ENCODE results near the gene IRS1. TPM values are rescaled to one million over a fixed set of nuclear protein-coding genes. Genes with fewer than 3 reads are reported as not detected.

IRS1 gene
- total RNA-seq, 6 experiments from 2014 or later = 37.4 to 49.9 (median 44.4) TPM

DNA sequence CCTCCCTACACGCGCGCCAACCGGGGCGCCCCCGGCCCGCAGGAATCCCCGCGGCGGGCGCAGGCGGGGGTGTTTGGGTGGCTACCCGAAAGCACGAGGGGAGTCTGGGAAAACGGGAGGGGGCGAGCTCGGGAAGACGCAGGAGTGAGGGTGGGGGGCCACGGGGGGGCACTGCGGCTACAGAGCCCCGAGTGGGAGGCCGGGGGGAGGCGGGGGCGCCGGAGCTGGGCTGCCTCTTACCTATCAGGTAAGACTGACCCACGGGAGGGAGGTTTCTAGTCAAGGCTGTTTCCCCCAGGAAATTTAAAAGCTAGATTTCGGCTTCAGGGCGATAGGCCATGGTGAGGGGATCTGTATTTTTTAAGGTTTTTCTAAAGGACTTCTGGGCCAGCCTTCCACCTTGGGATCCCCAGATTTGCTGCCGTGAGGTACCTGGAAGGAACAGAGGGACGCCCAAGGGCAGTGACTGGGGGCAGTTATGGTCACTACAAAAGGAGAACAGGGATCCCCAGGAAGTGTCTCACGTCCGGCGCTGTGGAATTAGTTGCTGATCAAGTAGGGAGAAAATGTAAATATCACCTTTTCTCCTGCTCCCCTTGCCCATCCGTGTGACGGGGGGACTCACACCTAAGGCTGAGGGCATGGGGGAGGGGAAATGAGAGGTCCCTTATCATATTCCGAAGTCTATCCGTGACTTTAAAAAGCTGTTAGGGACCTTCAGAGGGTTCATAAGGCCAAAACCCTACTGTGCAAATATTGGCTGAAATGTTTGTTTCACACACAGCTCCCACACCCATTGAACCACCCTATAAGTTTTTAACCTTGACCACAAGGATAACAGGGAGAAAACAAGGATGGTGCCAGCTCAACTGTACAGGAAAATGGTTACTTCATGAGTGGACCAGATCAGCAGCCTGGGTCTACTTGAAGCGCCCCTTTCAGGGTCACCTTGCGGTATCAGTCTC lies 638 bp upstream of the IRS1 start:
- Mint-ChIP-seq H3K4me3 (peak overlapping the region; percentile 87), H3K27ac (peak overlapping the region; percentile 85), H3K4me1 (ENCODE audit: low read depth) (peaks cover 52% of the 10 kb centered on the region), H3K36me3 (ENCODE audit: low read depth) (peaks cover 29% of the 10 kb centered on the region), H3K9me3 (no peaks in the 10 kb centered on the region), H3K27me3 (ENCODE audit: insufficient read depth) (no peaks in the 10 kb centered on the region)
- DNase-seq = no peak
- TF ChIP-seq, protein P1, sequence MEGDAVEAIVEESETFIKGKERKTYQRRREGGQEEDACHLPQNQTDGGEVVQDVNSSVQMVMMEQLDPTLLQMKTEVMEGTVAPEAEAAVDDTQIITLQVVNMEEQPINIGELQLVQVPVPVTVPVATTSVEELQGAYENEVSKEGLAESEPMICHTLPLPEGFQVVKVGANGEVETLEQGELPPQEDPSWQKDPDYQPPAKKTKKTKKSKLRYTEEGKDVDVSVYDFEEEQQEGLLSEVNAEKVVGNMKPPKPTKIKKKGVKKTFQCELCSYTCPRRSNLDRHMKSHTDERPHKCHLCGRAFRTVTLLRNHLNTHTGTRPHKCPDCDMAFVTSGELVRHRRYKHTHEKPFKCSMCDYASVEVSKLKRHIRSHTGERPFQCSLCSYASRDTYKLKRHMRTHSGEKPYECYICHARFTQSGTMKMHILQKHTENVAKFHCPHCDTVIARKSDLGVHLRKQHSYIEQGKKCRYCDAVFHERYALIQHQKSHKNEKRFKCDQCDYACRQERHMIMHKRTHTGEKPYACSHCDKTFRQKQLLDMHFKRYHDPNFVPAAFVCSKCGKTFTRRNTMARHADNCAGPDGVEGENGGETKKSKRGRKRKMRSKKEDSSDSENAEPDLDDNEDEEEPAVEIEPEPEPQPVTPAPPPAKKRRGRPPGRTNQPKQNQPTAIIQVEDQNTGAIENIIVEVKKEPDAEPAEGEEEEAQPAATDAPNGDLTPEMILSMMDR (IDR thresholded peaks at IDR 0.05) = peak; percentile 63

DNA sequence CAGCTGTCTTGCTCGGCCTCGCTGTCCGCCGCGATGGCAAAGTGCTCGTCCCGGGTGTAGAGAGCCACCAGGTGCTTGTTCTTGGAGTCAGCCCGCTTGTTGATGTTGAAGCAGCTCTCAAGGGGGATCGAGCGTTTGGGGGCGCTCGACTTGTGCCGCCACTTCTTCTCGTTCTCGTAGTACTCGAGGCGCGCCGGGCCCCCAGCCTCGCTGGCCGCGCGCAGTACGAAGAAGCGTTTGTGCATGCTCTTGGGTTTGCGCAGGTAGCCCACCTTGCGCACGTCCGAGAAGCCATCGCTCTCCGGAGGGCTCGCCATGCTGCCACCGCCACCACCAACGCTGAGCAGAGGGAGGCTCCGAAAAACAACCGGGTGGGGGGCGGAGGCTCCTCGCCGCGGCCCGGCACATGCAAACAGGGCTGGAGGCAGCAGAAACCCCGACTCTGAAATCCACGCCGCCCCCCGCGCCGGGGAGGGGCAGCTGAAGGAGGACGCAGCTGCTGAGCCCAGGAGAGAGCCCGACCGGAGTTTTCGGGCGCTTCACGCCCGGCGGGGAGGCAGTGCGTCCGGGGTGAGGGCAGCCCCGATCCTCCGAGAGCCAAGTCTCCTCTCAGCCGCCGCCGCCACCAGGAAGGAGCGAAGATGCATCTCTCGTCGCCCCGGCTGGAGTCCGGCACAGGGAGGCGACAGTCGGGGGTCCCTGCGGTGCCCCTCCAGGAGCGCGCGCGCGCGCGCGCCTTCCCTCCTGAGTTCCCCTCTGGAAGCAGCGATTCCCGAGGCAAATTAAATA lies 1.0 kb downstream of the IRS1 start:
- peak; percentile 44 for DNase-seq
- Mint-ChIP-seq H3K9me3 (no peaks in the 10 kb centered on the region), H3K4me3 (peak overlapping the region; percentile 90), H3K27ac (peak overlapping the region; percentile 83), H3K36me3 (ENCODE audit: low read depth) (peaks cover 45% of the 10 kb centered on the region), H3K27me3 (ENCODE audit: insufficient read depth) (no peaks in the 10 kb centered on the region), H3K4me1 (ENCODE audit: low read depth) (peaks cover 57% of the 10 kb centered on the region)
- TF ChIP-seq, protein P1 (IDR thresholded peaks at IDR 0.05) = peak; percentile 58

DNA sequence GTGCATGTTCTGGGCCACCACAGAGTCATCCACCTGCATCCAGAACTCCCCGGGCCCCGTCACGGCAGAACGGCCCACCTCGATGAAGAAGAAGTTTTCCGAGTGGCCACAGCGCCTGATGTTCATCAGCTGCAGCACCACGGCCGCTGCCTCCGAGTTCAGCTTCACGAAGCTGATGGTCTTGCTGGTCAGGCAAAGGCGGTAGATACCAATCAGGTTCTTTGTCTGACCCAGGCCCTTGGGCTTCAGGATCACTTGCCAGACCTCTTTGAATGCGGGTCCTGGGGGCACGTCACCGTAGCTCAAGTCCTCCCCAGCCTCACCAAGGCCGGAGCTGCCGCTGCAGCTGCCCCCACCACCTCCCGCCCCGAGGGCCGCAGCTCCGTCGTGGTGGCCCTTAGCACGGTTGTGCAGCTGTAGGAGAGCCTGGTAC lies 1.6 kb downstream of the IRS1 start:
- peak overlapping the region; percentile 83 for H3K27ac Mint-ChIP-seq
- H3K9me3 Mint-ChIP-seq = no peaks in the 10 kb centered on the region
- TF ChIP-seq, protein P1 (IDR thresholded peaks at IDR 0.05) = no peak
- H3K4me1 Mint-ChIP-seq (ENCODE audit: low read depth) = peaks cover 56% of the 10 kb centered on the region
- H3K27me3 Mint-ChIP-seq (ENCODE audit: insufficient read depth) = no peaks in the 10 kb centered on the region
- H3K4me3 Mint-ChIP-seq = peak overlapping the region; percentile 90
- peaks cover 52% of the 10 kb centered on the region for H3K36me3 Mint-ChIP-seq (ENCODE audit: low read depth)
- DNase-seq = no peak

DNA sequence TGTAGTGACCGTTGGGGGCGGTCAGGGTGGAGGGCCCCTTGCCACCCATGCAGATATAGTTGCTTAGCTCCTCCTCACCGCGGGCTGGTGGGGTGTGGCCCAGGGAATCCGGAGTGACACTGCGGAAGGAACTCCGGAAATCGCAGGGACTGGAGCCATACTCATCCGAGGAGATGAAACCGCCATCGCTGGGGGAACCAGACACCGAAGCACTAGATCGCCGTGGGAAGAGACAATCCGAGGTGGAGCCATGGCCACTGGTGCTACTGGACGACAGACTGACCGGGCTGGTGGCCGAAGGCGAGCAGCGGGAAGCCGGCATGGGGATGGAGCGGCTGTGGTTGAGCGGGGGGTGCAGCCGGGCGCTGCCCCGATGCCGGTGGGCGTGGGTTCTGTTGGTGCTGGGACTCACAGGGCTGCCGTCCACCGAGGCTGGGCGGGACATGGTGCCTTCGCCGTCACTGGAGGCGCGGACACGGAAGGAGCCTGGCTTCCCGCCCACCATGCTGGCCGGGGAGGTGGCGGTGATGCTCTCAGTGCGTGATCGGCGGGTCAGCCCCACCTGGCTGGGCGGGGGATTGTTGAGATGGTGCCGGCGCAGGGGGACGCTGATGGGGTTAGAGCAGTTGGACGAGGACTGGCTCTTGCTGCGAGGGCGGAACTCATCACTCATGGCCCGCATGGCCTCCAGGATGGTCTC lies 2.2 kb downstream of the IRS1 start:
- DNase-seq = peak; percentile 57
- Mint-ChIP-seq H3K36me3 (ENCODE audit: low read depth) (peaks cover 57% of the 10 kb centered on the region), H3K27ac (peak overlapping the region; percentile 83), H3K4me3 (peak overlapping the region; percentile 90), H3K27me3 (ENCODE audit: insufficient read depth) (no peaks in the 10 kb centered on the region), H3K9me3 (no peaks in the 10 kb centered on the region), H3K4me1 (ENCODE audit: low read depth) (peaks cover 53% of the 10 kb centered on the region)
- TF ChIP-seq, protein P1 (IDR thresholded peaks at IDR 0.05) = no peak

DNA sequence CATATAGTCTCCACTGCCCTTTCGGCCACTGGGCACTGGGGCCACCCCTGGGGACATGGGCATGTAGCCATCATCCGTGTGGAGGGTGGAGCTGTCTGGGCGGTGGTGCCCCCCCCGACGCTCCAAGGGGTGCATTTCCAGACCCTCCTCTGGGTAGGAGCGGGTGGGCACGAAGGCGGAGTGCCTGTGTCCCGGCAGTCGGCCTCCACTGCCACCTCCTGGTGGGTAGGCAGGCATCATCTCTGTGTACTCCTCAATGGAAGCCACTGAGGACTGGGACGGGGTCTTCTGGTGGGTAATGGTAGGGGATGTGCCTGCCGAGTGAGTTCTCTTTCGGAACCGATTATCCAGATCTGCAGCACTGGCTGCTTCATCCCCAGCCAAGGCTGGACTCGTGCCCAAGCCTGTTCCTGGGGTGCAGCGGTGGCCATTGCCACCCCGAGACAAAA lies 2.8 kb downstream of the IRS1 start:
- H3K9me3 Mint-ChIP-seq = no peaks in the 10 kb centered on the region
- peak overlapping the region; percentile 90 for H3K4me3 Mint-ChIP-seq
- TF ChIP-seq, protein P1 (IDR thresholded peaks at IDR 0.05) = peak; percentile 89
- H3K27ac Mint-ChIP-seq = peak overlapping the region; percentile 83
- H3K27me3 Mint-ChIP-seq (ENCODE audit: insufficient read depth) = no peaks in the 10 kb centered on the region
- H3K36me3 Mint-ChIP-seq (ENCODE audit: low read depth) = peaks cover 62% of the 10 kb centered on the region
- DNase-seq = peak; percentile 32
- peaks cover 54% of the 10 kb centered on the region for H3K4me1 Mint-ChIP-seq (ENCODE audit: low read depth)
